HEK293T (cell line): ENCODE data around the gene CLECL1.

Experiments used
- CTCF ChIA-PET: fragments of 350-600 bp; formaldehyde crosslinking; extraction: SDS; loops from one replicate; lab custom pipeline; 2021; ENCODE audit warnings: antibody characterized with exemption, inconsistent platforms; lab: Yijun Ruan, JAX
- POLR2A ChIA-PET: fragments of 350-600 bp; formaldehyde crosslinking; extraction: SDS; loops from one replicate; lab custom pipeline; 2020; ENCODE audit warnings: antibody characterized with exemption, inconsistent platforms; lab: Yijun Ruan, JAX
- DNase-seq: peaks from one replicate; pipeline ENCODE4 v3.0.0; 2012; ENCODE audit warnings: mixed read lengths; ENCODE audit errors: extremely low spot score
- ARNT ChIP-seq: fragments of 450-650 bp; IDR thresholded peaks from 2 replicates; pipeline ENCODE4 v1.6.1; 2017; ENCODE audit warnings: mild to moderate bottlenecking
- BHLHE40 ChIP-seq: fragments of 450-650 bp; IDR thresholded peaks from 2 replicates; pipeline ENCODE4 v1.6.1; 2016; ENCODE audit warnings: mild to moderate bottlenecking, moderate library complexity, borderline replicate concordance
- CTBP1 ChIP-seq: fragments of 450-650 bp; IDR thresholded peaks from 2 replicates; pipeline ENCODE4 v1.6.1; 2016; ENCODE audit warnings: borderline replicate concordance
- ELF4 ChIP-seq: fragments of 450-650 bp; IDR thresholded peaks from 2 replicates; pipeline ENCODE4 v1.6.1; 2017; ENCODE audit warnings: antibody characterized with exemption
- FOXA1 ChIP-seq: fragments of 450-650 bp; IDR thresholded peaks from 2 replicates; pipeline ENCODE4 v1.6.1; 2016; ENCODE audit warnings: mild to moderate bottlenecking
- FOXK2 ChIP-seq: fragments of 450-650 bp; IDR thresholded peaks from 2 replicates; pipeline ENCODE4 v1.6.1; 2016; ENCODE audit warnings: mild to moderate bottlenecking
- FOXM1 ChIP-seq: fragments of 450-650 bp; IDR thresholded peaks from 2 replicates; pipeline ENCODE4 v1.6.1; 2017; ENCODE audit warnings: mild to moderate bottlenecking, borderline replicate concordance
- HDGF ChIP-seq: fragments of 450-650 bp; IDR thresholded peaks from 2 replicates; pipeline ENCODE4 v1.6.1; 2017; ENCODE audit warnings: antibody characterized with exemption, borderline replicate concordance
- L3MBTL2 ChIP-seq: fragments of 450-650 bp; conservative IDR thresholded peaks from 2 replicates; pipeline ENCODE4 v1.6.1; 2016; ENCODE audit warnings: mild to moderate bottlenecking
- LEF1 ChIP-seq: fragments of 450-650 bp; IDR thresholded peaks from 2 replicates; pipeline ENCODE4 v1.6.1; 2017; ENCODE audit warnings: mild to moderate bottlenecking, borderline replicate concordance
- NFRKB ChIP-seq: fragments of 450-650 bp; IDR thresholded peaks from 2 replicates; pipeline ENCODE4 v1.6.1; 2016; ENCODE audit warnings: mild to moderate bottlenecking, moderate library complexity
- PKNOX1 ChIP-seq: fragments of 450-650 bp; IDR thresholded peaks from 2 replicates; pipeline ENCODE4 v1.6.1; 2016
- SP1 ChIP-seq: fragments of 450-650 bp; IDR thresholded peaks from 2 replicates; pipeline ENCODE4 v1.6.1; 2017
- SUZ12 ChIP-seq: fragments of 450-650 bp; IDR thresholded peaks from 2 replicates; pipeline ENCODE4 v1.6.1; 2016; ENCODE audit warnings: mild to moderate bottlenecking
- TARDBP ChIP-seq: fragments of 450-650 bp; IDR thresholded peaks from 2 replicates; pipeline ENCODE4 v1.6.1; 2016
- ZNF384 ChIP-seq: fragments of 450-650 bp; IDR thresholded peaks from 2 replicates; pipeline ENCODE4 v1.6.1; 2016

CLECL1 gene

GRCh38 chr12:9725213-9725870 lies 7.6 kb downstream of the CLECL1 start:
- CTCF ChIA-PET, result interaction anchor here (0.6 to 0.8 kb wide), 2 partner anchors 17 to 19 kb away, joined by 3 to 6 read pairs; no protein-coding TSS in a partner anchor
- no peak for DNase-seq
- TF ChIP-seq SUZ12 (no peak), SP1 (no peak), TARDBP (no peak), ZNF384 (no peak), FOXK2 (no peak), ELF4 (no peak), L3MBTL2 (no peak), NFRKB (no peak)
- POLR2A ChIA-PET, result no interaction called here

- ChIA-PET POLR2A (no interaction called here), CTCF (interaction anchor here (0.6 to 1.2 kb wide), 2 partner anchors 89 to 467 kb away, joined by 4 to 5 read pairs; no protein-coding TSS in a partner anchor)
- TF ChIP-seq NFRKB, result no peak
- no peak for TF ChIP-seq TARDBP
- no peak for TF ChIP-seq LEF1
- no peak for TF ChIP-seq ARNT
- TF ChIP-seq HDGF, result no peak
- TF ChIP-seq CTBP1, result no peak
- TF ChIP-seq SUZ12, result no peak
- no peak for TF ChIP-seq FOXA1
- TF ChIP-seq FOXK2, result no peak
- TF ChIP-seq ZNF384, result no peak
- no peak for TF ChIP-seq ELF4
- TF ChIP-seq FOXM1, result no peak
- no peak for TF ChIP-seq BHLHE40
- no peak for DNase-seq
Measured at GRCh38 chr12:9724023-9724422, 8.9 kb downstream of the CLECL1 start.

GRCh38 chr12:9721394-9722092 lies 11.4 kb downstream of the CLECL1 start:
- TF ChIP-seq ZNF384, result no peak
- TF ChIP-seq CTBP1, result no peak
- no peak for TF ChIP-seq SP1
- no peak for TF ChIP-seq NFRKB
- no peak for TF ChIP-seq BHLHE40
- no peak for TF ChIP-seq FOXA1
- TF ChIP-seq LEF1, result no peak
- no peak for TF ChIP-seq FOXM1
- TF ChIP-seq TARDBP, result no peak
- no peak for TF ChIP-seq ARNT
- TF ChIP-seq FOXK2, result no peak
- TF ChIP-seq SUZ12, result no peak
- no peak for TF ChIP-seq ELF4
- no peak for TF ChIP-seq HDGF
- no peak for TF ChIP-seq PKNOX1
- no peak for TF ChIP-seq L3MBTL2
- CTCF ChIA-PET, result interaction anchor here (1.4 kb wide), 1 partner anchor 21 kb away, joined by 3 read pairs; no protein-coding TSS in a partner anchor
- POLR2A ChIA-PET, result no interaction called here
- DNase-seq, result no peak

- no peak for DNase-seq
- POLR2A ChIA-PET, result interaction anchor here (0.8 kb wide), 1 partner anchor 72 kb away, joined by 3 read pairs; no protein-coding TSS in a partner anchor
- TF ChIP-seq HDGF, result no peak
- TF ChIP-seq NFRKB, result no peak
- no peak for TF ChIP-seq SP1
- TF ChIP-seq L3MBTL2, result no peak
- TF ChIP-seq FOXA1, result no peak
- TF ChIP-seq LEF1, result no peak
- TF ChIP-seq BHLHE40, result no peak
- no peak for TF ChIP-seq CTBP1
- no peak for TF ChIP-seq ELF4
- no peak for TF ChIP-seq FOXK2
- no peak for TF ChIP-seq SUZ12
- no peak for TF ChIP-seq PKNOX1
- no peak for TF ChIP-seq FOXM1
- no peak for TF ChIP-seq TARDBP
- no peak for TF ChIP-seq ZNF384
- TF ChIP-seq ARNT, result no peak
- CTCF ChIA-PET, result no interaction called here
Measured at GRCh38 chr12:9719790-9720189, 13.1 kb downstream of the CLECL1 start.

- DNase-seq, result no peak
- ChIA-PET POLR2A (interaction anchor here (0.8 kb wide), 1 partner anchor 71 kb away, joined by 3 read pairs; no protein-coding TSS in a partner anchor), CTCF (no interaction called here)
- TF ChIP-seq FOXA1 (no peak), CTBP1 (no peak), SUZ12 (no peak), ELF4 (no peak), TARDBP (no peak), ZNF384 (no peak), PKNOX1 (no peak), FOXK2 (no peak), ARNT (no peak), L3MBTL2 (no peak), BHLHE40 (no peak), NFRKB (no peak), FOXM1 (no peak), SP1 (no peak), HDGF (no peak), LEF1 (no peak)
Measured at GRCh38 chr12:9718968-9719367, 13.9 kb downstream of the CLECL1 start.
